Endometrium (tissue), 2 donors: Measurements from ENCODE around the gene SLC39A6.
"Not testable (repeated sequence)": the region's sequence is repeated elsewhere in the genome, so short reads cannot be mapped to it uniquely, and the experiment has no call there.

Experiments
- FAIRE-seq: peaks from 2 replicates; lab custom pipeline; 2012; peaks lifted over from hg19 to GRCh38; lab: Jason Lieb, UNC
- donor health status: control.
- donor health status: control.

SLC39A6 gene

DNA sequence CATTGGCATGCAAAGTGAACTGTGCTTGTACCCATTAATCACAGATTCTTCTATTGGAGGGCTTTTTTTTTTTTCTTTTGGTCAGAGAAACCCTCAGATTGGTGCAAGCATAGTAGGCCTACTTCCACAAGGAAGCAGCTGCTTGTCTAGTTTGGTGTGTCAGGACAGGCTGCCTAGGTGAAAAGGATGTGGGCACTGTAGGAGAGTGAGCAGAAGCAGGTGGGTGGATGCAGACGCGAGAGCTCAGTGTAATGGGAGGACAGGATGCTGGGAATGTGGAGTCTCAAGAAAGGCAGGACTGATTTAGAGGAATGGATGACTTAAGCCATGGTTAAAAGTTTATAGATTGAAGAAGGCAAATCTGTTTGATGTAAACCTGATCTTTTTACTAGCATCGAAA, 3.6 kb upstream of the SLC39A6 start:
- no peak for FAIRE-seq

GRCh38 chr18:36131692-36132483, 2.7 kb upstream of the SLC39A6 start:
- FAIRE-seq = no peak

DNA sequence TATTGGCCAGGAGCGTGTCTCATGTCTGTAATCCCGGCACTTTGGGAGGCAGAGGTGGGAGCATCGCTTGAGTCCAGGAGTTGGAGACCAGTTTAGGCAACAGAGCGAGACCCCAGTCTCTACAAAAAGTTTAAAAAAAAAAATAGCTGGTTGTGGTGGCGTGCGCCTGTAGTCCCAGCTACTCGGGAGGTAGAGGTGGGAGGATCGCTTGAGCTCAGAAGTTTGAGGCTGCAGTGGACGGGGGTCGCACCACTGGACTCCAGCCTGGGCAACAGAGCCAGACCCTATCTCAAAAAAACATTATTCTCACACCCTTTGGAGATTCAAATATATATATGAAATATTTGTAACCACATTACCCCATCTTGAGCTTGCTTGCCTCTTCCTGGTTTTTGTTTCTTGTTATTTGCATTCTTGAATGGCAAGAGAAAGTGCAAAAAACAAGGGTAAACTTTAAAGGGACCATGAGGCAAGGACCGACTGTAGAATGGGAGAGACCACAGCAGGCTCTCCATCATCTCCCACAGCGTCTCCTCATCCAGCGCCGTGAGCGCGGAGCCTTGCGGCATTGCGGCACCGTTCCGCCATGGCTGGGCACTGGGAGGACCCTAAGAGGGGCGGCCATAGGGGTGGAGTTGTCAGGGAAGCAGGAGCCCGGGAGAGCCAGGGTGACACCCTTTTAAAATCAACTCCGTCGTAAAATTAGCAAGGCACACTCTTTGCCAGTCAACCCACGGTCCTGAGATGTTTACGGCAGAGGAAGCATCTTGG, 1.9 kb upstream of the SLC39A6 start:
- no peak for FAIRE-seq

DNA sequence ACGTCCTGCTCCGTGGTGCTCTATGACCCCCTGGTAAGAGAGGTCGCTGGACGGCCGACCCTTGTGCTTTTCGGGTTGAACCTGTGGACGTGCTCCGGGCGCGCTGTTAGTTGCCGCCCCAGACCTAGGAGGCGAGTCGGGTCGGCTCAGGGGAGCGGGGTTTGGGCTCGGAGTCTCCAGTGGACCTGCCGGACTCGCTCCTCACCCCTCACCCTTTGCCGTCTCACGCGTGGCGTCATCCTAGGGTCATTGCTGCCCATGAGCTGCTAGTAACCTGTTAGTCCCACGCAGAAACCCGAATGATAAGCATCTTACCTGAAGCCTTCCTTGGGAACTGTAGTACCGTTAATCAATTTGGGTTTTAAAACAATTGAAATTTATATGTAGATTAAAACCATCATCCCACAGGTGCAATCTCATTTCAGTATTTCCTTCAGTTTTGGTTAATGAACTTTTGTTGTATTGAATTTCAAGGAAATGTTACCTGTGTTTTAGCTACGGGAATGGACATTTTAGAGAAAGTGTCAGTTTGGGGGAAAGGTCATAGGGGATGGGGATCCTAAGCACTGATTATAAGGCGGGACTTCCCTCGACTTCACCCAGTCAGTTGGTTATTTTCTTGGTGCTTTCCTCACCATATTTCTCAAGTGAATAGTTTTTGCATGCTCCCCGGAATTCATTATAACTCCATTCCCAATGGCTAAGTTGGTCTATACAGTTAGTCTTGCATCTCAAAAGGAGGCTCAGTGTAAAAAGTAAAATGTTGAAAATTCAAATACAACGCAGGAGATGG, 1.1 kb upstream of the SLC39A6 start:
- no peak for FAIRE-seq

DNA sequence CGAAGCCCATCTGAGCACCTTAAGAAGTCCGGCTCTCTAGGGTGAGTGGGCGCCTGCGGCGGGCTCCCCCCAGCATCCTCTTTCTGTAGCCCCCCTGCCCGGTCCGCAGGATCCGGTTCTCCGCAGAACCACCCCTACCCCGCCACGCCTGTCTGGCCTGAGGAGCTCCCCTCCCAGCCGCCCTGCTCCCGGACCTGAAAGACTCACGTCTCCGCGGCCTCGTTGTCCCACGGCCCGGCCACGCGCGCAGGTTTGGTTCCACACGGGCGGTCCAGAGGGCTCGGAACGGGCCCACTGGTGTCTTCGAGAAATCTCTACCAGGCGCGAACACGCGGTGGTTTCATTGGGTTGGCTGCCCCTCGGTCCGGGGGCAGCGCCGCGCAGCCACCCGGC, 237 bp downstream of the SLC39A6 start:
- FAIRE-seq = no peak

DNA sequence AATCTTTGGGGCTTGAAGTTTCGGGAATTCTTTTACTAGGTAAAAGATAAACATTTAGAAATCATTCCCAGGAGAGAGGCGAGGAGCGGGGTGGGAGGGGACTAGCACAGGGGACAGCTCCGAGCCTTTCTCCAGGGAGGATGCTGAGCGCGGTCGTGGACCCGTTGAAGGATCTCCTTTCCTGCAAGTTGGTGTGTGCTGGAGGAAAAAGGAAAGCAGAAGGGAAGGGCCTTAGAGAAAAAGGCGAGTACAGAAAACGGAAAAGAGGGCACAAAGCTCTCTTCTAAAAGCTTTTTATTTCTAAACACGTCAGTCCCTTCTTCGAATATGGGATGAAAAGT, 640 bp downstream of the SLC39A6 start:
- FAIRE-seq = no peak

DNA sequence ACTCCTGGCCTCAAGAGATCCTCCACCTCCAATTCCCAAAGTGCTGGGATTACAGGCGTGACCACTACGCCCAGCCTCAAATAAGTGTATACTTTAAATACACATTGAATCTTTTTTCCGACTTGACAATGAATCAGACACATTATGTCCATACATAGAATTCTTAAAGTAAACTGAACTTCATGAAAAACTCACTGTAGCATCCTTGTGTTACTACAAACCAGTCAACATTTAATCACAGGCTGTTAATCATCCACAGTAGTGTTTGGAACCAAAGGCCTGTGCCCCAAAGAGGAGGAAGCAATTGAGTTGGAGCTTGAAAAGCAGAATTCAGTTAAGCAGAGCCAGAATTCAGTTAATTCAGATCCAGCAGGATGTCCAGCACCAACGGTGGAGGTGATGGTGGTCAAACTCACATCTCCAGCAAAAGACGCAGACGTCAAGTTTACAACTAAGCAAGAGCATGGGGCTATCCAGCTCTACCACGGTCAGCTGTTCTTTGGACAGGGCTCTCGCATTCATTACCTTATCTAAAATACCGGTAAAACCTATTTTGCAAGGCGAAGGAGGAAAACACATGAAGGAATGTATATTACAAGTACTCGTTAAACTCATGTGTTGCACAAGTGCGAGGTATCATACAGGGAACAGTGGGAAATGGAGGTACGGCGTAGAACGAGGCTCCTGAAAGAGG, 1.2 kb downstream of the SLC39A6 start:
- no peak for FAIRE-seq

DNA sequence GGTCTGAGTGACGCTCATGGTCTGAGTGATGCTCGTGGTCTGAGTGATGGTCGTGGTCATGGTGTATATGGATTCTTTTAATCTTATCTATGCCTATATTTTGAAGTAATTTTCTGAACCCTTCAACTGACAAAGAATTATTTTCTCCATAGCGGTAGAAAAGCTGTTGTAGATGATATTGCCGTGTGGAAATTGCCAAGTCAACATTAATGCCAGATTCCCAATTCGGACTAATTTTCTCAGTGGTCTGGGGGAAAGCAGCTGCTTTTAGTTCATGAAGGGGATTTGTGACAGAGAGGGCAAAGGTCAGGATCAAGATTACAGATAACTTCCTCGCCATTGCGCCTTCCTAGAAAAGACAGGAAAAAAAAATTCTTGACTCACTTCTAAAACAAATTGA, 2.5 kb downstream of the SLC39A6 start:
- FAIRE-seq = no peak

DNA sequence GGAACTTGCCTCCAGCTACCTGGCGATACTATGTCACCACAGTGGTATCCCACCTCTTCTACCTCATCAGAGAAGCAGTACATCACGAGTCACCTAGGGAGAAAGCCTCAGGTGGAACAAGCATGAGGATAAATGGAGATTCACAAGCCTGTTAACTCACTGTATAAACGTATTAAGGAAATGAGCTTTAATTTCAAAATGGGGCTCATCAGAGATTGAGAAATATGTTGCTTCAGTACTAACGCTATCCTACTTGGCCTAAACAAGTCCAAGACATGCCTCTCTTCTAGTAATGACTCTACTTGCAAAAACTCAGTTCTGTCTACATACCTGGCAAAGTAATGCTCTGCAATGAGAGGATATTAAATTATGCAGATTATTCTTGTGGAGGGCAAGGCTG, 4.3 kb downstream of the SLC39A6 start:
- FAIRE-seq = no peak

DNA sequence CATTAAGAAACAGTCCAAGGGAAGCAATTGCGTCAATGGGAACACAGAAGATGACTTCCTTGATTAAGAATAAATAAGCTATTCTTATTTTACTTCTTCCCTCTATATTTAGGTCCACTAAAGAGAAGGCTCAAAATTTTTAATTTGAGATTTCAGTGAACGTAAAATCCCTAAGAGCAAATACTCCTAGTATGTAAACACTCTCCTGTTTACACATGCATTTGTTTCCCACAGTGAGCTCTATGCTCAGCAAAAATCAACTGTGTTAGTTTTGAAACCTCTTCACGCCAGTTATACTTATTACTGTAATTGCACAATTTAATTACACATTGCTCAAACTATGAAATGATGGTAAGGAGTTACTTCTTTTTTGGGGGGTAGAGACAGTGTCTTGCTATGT, 8.8 kb downstream of the SLC39A6 start:
- no peak for FAIRE-seq

- FAIRE-seq = not testable (repeated sequence)
Measured at GRCh38 chr18:36116771-36117170, 12.4 kb downstream of the SLC39A6 start.

DNA sequence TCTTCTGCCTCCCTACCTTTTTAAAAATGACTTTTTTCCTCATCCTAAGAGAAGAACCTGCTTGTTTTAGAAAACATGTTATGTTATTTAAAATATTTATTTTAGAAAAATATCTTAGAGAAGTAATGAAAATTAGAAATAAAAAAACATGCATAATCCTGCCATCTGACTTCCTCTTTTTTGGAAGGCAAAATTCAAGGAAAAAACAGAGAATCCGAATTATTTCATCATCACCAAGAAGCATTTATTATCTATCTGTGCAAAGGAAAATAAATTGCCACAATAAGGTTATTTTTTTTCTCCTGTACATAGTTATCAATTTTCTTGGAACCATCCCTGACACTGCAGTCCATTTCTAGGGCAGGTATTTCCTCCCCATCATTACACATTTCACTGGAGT, 14.4 kb downstream of the SLC39A6 start:
- no peak for FAIRE-seq

DNA sequence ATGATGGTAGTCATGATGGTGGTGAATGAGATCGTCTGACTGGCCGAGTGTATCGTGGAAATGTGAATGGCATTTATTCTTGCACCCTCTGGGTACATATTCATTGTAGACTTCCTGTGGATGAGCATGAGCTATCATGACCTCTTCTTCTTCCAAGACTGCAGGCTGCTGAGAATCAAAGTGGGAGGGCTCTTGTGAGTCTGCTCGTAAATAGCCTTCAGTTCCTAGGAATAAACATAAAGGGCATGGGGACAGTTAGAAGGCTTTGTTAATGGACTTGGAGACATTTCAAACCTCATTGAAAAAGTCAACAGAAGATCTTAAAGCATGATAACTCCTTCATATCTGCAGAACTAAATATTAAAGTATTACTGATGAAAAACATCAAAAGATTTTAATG, 14.9 kb downstream of the SLC39A6 start:
- FAIRE-seq = no peak

GRCh38 chr18:36112302-36112701, 16.8 kb downstream of the SLC39A6 start:
- no peak for FAIRE-seq

- no peak for FAIRE-seq
Measured at GRCh38 chr18:36109737-36110136, 19.4 kb downstream of the SLC39A6 start.

DNA sequence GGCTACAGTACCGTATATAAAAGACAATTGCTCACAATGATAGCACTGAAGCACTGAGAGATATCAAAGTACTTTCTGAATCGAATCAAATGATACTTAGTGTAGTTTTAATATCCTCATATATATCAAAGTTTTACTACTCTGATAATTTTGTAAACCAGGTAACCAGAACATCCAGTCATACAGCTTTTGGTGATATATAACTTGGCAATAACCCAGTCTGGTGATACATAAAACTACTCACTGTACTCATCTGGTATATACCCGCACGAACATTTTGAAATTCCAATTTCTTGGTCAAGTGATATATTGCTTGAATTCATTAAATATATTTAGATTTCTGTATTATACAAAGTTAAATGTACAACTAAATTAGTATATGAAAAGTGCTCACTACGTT, 20.5 kb downstream of the SLC39A6 start:
- FAIRE-seq = no peak

DNA sequence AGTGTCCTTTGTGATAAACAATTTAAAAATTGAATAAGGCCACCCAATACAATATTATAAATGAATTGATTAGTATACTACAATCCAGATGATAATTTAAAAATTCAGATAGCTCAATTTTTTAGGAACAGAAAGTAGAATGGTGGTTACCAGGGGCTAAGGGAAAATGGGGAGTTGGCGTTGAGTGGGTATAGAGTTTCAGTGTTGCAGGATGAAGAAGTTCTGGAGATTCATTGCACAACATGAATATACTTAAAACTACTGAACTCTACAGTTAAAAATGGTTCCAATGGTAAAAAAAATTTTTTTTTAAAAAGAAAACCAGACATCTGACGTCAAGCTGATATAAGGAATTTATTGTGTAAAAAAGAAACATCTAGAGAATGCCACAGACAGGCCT, 20.9 kb downstream of the SLC39A6 start:
- FAIRE-seq = no peak

DNA sequence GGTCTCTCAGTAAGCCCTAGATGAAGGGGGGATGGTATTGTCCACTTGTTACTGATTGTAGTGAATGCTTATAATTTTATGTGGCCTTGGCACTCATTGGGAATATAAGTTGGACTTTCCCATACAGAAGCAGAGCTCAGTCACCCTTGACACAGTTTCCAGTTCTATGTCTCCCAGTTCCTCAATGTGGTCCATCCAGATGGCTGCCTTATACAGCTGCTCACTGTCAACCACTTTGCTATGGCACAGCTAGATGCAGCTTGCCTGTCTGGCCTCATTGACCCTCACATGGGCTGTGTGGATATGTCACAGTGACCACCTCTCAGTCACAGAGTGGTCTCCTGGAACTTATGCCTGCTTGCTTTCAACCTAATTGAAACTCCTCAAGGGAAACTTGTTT, 21.7 kb downstream of the SLC39A6 start:
- FAIRE-seq = no peak

DNA sequence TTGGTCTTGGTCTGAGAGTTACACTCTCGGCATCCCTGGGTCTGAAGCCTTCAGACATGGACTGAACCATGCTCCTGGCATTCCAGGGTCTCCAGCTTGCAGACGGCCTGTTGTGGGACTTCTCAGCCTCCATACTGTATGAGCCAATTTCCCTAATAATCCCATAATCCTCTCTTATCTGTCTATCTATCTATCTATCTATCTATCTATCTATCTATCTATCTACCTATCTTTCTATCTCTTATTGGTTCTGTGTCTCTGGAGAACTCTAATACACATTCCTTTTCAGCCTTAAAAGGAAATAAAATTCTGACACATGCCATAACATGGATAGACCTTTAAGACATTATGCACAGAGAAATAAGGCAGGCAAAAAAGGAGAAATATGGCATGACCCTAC, 24.4 kb downstream of the SLC39A6 start:
- FAIRE-seq = no peak

GRCh38 chr18:36101943-36102342, 27.2 kb downstream of the SLC39A6 start:
- FAIRE-seq = no peak

DNA sequence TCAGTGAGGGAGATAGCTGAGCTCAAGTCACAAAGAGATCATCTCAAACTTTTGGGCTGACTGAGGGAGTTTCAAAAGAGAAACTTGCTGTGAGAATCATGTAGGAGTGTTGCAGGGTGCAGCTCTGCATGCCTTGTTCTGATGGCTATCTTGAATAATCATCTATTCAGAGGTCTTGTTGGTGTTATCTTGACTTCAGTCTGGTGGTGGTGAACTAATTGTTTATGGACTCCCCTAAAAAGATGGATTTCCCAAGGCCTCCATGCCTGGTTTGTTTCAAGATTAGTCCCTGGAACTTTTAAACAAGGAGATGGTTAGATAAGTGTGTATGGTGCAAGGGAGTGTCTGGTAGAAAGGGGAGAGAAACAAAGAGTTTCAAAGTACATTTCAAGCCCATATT, 29.8 kb downstream of the SLC39A6 start:
- peak; percentile 94 for FAIRE-seq

GRCh38 chr18:36096955-36097354, 32.2 kb downstream of the SLC39A6 start:
- no peak for FAIRE-seq
